ENCODE measurements around the gene SLC18A2. TPM values are rescaled to one million over a fixed set of nuclear protein-coding genes. Genes with fewer than 3 reads are reported as not detected.

Gene SLC18A2
- total and polyA plus RNA-seq, 8 donors = 0.39 to 25.5 (median 1.9) TPM

GRCh38 chr10:117241541-117242462, 888 bp downstream of the SLC18A2 start:
- H3K36me3 ChIP-seq = no peaks in the 10 kb centered on the region
- DNase-seq (peak in 1 of 6 donors; percentile 66), ATAC-seq (peak in 3 of 4 donors; percentile 50 to 61 (median 51)), FAIRE-seq (no peak)
- H3K4me1 ChIP-seq = peaks cover 0 to 3% (median 0%) of the 10 kb centered on the region in 3 donors
- no peaks in the 10 kb centered on the region for H3K9me3 ChIP-seq
- peaks cover 0 to 10% (median 0%) of the 10 kb centered on the region in 4 donors for H3K27me3 ChIP-seq
- H3K4me3 ChIP-seq = peak overlapping the region in 2 of 4 donors; percentile 6 to 41
- H3K27ac ChIP-seq = no peak overlapping the region
- WGBS, 2 donors = 8 to 11% methylated on average over 34 to 56 of the region's 56 CpGs
- TF ChIP-seq CTCF (IDR thresholded peaks at IDR 0.05) = no peak
- intact Hi-C loops (cut with DNase I) = no loop called here

DNA sequence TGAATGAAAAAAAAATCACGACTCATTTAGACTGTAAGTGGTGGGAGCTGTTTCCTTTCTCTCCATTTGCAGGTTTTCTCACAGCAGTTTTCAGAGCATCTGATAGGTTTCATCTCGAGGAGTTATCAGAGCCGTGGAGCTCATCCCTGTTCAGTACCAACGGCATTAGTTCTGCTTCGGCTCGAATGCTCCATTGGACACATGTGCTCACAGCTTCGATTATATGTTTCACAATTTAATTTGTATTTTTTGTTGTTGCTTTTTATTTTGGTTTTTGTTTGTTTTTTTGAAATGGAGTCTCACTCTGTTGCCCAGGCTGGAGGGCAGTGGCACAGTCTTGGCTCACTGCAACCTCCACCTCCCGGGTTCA, 1.5 kb downstream of the SLC18A2 start:
- Histone ChIP-seq H3K4me1 (peaks cover 0 to 3% (median 0%) of the 10 kb centered on the region in 3 donors), H3K9me3 (no peaks in the 10 kb centered on the region), H3K27ac (no peak overlapping the region), H3K36me3 (no peaks in the 10 kb centered on the region), H3K27me3 (peaks cover 0 to 10% (median 0%) of the 10 kb centered on the region in 4 donors), H3K4me3 (no peak overlapping the region)
- DNase-seq = no peak
- FAIRE-seq = no peak
- no peak for TF ChIP-seq CTCF (IDR thresholded peaks at IDR 0.05)
- no peak for ATAC-seq
- intact Hi-C loops (cut with DNase I) = no loop called here
- 83 to 88% methylated on average over 8 of the region's 8 CpGs for WGBS, 2 donors

- H3K4me3 ChIP-seq = no peak overlapping the region
- 89% methylated on average over 3 of the region's 3 CpGs for WGBS, 2 donors
- no peaks in the 10 kb centered on the region for H3K27me3 ChIP-seq
- intact Hi-C loops (cut with DNase I) = no loop called here
- no peak overlapping the region for H3K27ac ChIP-seq
- no peaks in the 10 kb centered on the region for H3K36me3 ChIP-seq
- TF ChIP-seq CTCF (IDR thresholded peaks at IDR 0.05) = no peak
- no peaks in the 10 kb centered on the region for H3K9me3 ChIP-seq
- H3K4me1 ChIP-seq = no peaks in the 10 kb centered on the region
- ATAC-seq (no peak), FAIRE-seq (no peak), DNase-seq (no peak)
Measured at GRCh38 chr10:117246997-117247671, 6.2 kb downstream of the SLC18A2 start.

DNA sequence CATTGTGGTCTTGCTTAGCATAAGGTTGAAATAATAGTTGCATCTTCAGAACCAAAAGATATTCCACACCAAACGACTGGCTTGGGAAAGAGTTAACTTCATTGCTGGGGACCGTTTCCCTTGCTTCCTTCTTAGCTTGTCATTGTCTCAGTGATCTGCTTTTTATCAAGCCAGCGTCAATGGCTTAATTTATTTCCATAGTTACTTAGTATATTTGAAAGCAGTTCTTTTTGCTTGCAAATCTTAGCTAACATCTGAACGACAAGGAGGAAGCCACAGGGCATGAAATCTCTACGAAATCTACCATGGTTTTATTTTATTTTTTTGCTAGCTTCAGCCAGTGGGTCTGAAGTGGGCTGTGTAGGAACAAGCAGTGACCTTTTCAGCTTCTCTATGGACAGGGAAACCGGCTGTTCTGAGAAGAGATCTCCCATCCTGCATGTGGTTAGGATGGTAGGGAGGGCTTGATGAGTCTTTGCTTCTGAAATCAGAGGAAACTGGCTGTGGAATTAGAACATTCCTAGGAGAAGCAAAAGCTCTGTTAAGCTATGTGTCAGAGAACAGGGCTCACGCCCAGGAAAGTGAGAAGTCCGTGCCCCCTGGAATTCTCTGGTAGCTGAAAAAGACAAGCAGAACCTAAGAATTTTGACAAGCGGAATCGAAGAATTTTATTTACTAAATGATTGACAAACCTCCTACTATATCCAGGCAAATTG, 8.0 kb downstream of the SLC18A2 start:
- FAIRE-seq (no peak), ATAC-seq (no peak), DNase-seq (no peak)
- Histone ChIP-seq H3K27ac (no peak overlapping the region), H3K4me3 (no peak overlapping the region), H3K36me3 (no peaks in the 10 kb centered on the region), H3K27me3 (no peaks in the 10 kb centered on the region), H3K4me1 (no peaks in the 10 kb centered on the region), H3K9me3 (no peaks in the 10 kb centered on the region)
- intact Hi-C loops (cut with DNase I) = no loop called here
- WGBS, 2 donors = 43 to 44% methylated on average over 10 of the region's 10 CpGs
- TF ChIP-seq CTCF (IDR thresholded peaks at IDR 0.05) = no peak

Measured in pancreas (tissue), 10 donors.